ENCODE measurements around the gene LLCFC1. TPM values are rescaled to one million over a fixed set of nuclear protein-coding genes. Genes with fewer than 3 reads are reported as not detected.

LLCFC1 gene
- polyA plus RNA-seq (ENCODE audit: insufficient read length in 4 of 4): under 1 TPM in 3 of 4 donors, not detected in 1; 0.43 to 0.67 (median 0.53) TPM

DNA sequence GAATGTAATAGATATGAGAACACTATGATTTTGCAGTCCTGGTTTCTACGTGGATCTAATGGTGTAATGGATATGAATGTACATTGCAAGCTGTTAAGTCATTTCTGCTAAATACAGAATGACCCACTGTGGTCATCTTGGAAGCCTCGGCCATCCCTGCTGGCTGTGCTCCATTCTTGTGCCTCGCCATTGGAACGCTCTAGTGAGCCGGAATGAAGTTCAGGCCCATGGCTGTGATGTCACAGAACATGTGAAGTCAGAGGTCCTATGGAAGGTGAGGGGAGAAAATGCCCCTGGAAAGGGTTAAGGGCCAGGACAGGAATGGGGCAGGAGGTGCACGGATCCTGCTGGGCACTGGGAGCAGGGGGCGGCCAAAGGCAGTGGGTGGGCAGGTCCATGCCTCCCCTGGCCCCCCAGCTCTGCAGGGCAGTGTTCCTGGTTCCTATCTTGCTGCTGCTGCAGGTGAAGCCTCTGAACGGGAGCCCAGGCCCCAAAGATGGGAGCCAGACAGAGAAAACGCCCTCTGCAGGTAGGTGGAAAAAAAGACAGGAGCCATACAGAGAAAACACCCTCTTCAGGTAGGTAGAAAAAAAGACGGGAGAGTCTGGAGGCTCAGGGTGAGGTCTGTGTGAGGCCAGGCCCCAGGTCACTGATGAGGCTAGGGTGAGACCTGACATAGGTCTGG, at the start of gene LLCFC1:
Gene LLCFC1 (plus strand): TSS at position 259 of the 685 bp plus-strand sequence. CDS start 138 bp downstream, at position 397.
- no peak for DNase-seq (ENCODE audit: low read depth in 4 of 4, low spot score in 3 of 4)

DNA sequence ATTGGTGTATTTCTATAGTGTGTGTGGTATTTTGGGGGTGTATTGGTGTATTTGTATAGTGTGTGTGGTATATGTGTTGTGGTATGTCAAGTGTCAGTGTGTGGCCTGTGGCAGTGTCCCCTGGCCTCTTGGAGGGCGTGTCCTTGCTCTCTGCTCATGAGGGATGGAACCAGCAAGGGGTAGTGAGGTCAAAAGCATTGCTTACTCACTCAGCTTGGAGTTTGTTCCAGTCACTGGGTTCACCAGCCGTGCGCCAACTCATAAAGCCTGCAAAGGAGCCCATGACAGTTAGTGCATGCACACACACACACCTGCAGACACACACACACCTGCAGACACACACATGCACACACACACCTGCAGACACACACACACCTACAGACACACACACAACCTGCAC, 49.5 kb upstream of the LLCFC1 start:
- no peak for DNase-seq (ENCODE audit: low read depth in 4 of 4, low spot score in 3 of 4)

- no peak for DNase-seq (ENCODE audit: low read depth in 4 of 4, low spot score in 3 of 4)
These were observed 48.3 kb upstream of the LLCFC1 start for GRCh38 chr7:142890874-142891485.

- DNase-seq (ENCODE audit: low read depth in 4 of 4, low spot score in 3 of 4): no peak
These were observed 47.7 kb upstream of the LLCFC1 start for GRCh38 chr7:142891490-142892082.

- no peak for DNase-seq (ENCODE audit: low read depth in 4 of 4, low spot score in 3 of 4)
These were observed 46.3 kb upstream of the LLCFC1 start for GRCh38 chr7:142892951-142893350.

- DNase-seq (ENCODE audit: low read depth in 4 of 4, low spot score in 3 of 4): no peak
These were observed 44.9 kb upstream of the LLCFC1 start for GRCh38 chr7:142894112-142894984.

DNA sequence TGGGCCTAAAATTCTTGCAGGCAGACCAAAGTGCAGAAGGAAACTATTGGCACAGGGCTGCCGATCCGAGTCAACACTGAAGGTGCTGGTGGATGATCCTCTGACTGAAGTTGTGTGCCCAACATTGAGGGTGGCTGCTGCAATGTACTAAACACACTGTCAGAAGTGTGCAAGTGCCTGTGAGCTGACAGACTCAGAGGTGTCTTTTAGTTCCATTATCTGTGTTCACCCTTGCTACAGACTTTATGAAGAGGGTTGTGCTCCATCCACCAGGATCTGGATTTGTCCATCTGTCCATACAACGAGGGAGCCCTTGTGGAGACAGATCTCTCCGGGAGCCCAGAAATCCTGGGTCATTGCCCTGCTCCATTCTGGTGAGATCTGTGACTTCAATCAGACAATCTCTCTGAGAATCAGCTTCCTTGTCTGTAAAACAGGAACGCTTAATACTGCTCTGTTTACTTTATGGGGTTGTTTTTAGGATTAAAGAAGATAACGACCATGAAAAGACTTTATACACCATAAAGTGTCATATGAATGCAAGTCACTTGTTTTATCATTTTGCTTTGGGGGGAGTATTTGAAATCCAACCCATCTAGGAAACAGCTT, 44.2 kb upstream of the LLCFC1 start:
- no peak for DNase-seq (ENCODE audit: low read depth in 4 of 4, low spot score in 3 of 4)

DNA sequence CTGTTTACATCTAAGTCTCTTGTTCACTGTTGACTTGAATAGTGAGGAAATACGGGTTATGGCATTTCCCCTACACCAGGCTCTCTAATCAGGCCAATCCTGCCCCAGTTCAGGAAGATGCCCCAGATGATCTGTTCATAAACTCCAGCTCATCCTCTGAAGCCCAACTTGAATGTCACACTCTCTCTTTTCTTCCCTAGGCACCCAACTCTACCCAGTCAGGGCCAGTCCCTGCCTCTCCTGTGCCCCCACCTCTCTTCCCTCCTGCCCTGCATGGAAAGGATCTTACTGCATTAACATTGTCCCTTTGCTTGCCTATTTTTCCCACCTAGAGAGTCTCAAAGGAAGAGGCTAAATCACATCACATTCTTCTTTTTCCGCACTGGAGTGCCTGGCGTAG, 43.1 kb upstream of the LLCFC1 start:
- DNase-seq (ENCODE audit: low read depth in 4 of 4, low spot score in 3 of 4): no peak

DNA sequence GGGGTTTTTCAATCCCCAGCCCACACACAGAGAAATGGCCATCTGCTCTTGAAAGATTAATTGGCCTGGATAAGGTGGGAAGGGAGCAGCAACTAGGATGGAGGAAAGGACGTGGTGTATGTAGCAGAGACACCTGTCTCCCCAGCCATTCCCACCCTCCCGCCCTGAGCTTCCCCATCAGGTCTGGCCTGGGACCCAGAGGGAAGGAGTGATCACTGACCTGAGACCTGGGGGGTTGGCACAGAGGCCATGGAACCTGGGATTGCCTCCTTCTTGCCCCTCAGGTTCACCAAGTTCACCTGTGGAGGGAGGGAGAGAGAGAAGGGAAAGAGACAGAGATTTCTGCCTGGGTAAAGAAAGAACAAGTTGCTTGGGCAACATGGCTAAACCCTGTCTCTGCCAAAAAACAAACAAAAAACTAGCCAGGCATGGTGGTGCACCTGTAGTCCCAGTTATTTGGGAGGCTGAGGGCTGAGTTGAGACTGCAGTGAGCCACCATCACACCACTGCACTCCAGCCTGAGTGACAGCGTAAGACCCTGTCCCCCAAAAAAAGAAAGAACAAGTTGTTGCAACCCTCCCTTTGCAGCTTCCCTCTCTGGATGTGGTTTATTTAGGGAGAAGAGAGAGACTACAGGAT, 42.4 kb upstream of the LLCFC1 start:
- no peak for DNase-seq (ENCODE audit: low read depth in 4 of 4, low spot score in 3 of 4)

GRCh38 chr7:142897691-142898090, 41.6 kb upstream of the LLCFC1 start:
- no peak for DNase-seq (ENCODE audit: low read depth in 4 of 4, low spot score in 3 of 4)

- DNase-seq (ENCODE audit: low read depth in 4 of 4, low spot score in 3 of 4): no peak
These were observed 40.7 kb upstream of the LLCFC1 start for GRCh38 chr7:142898377-142899170.

DNA sequence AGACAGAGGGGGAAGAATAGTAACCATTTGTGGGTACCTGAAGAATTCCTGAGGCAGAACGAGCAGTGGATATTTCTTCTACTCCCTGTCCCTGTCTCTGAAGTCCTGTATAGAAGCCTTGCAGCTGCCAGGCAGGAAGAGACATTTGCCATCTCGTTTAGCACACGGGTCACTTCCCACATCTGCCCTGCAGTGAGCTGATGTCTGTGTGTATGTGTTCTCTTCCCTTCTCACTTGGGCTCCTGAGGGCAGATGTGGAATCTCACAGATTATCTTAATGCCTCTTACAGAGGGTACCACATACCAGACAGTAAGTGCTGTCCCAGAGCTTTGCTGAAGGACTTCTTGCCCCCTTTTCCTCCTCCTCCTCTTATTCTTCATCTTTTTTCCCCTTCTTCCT, 39.6 kb upstream of the LLCFC1 start:
- no peak for DNase-seq (ENCODE audit: low read depth in 4 of 4, low spot score in 3 of 4)

DNA sequence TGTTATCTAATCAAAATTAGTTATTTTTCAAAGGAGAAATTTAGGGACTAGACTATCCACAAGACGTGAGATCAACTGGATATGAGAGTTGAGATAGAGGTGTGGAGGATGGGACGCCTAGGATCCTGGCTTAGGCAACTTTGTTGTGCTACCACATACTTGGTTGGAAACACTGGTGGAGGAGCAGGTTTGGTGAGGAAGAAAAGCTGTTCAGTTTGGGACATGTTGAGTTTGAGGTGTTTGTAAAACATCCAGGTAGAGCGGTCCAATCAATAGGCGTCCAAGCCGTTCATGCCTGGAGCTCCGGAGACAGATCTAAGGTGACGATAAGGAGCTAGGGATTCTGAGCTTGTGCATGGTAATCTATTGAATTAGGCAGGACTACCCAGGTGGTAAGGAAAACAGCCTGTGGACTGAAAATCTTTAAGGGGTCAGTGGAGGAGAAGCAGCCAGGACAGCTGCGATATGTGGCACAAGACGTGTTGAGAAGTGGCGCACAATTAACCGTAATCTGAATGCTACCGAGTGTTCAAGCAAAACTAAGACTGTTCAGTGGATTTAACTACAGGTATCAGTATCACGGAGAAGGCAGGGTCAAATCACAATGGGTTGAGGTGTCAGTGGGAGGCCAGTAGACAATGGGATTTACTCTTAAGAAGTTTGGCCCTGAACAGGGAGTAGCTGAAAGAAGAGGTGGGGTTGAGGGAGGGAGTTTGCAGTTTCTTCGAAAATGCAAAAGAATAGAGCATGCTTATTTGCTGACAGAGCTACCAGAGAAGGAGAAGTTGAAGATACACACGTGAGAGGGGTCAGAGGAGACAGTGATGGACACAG, 37.6 kb upstream of the LLCFC1 start:
- no peak for DNase-seq (ENCODE audit: low read depth in 4 of 4, low spot score in 3 of 4)

DNA sequence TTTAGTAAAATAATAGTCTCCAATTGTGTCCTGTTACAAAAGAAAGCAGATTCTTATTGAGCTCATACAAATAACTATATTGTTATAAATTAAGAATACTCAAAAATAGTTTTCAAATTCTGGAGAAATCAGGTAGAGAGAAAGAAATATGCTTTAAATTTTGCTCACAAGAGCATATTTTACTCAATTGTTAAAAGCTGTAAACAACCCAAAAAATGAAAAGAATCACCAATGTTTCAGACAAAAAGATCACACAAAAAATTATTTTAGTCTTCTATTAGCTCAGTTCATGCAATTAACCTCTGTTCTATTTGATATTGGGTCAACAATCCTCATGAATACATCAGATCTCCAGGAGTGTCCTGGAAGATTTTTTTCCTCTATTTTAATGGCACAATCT, 35.2 kb upstream of the LLCFC1 start:
- no peak for DNase-seq (ENCODE audit: low read depth in 4 of 4, low spot score in 3 of 4)

- no peak for DNase-seq (ENCODE audit: low read depth in 4 of 4, low spot score in 3 of 4)
These were observed 33.5 kb upstream of the LLCFC1 start for GRCh38 chr7:142905759-142906158.

DNA sequence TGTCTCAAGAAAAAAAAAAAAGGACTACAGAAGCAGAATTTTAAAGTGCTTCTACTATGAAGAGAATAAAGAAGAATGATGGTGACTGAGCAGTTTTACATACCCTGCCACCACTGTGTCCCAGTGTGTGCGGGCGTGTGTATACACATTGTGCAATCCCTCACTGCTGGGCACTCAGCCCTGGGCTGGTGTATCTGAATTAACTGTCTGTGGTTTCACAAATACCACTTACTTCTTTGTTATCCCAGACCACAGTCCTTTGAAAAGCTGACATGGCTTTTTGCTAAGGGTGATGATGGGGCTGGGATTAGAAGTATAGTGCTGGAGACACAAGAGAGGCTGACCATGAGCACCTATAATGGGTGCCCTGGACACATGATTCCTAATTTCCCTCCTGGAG, 32.6 kb upstream of the LLCFC1 start:
- DNase-seq (ENCODE audit: low read depth in 4 of 4, low spot score in 3 of 4): no peak

DNA sequence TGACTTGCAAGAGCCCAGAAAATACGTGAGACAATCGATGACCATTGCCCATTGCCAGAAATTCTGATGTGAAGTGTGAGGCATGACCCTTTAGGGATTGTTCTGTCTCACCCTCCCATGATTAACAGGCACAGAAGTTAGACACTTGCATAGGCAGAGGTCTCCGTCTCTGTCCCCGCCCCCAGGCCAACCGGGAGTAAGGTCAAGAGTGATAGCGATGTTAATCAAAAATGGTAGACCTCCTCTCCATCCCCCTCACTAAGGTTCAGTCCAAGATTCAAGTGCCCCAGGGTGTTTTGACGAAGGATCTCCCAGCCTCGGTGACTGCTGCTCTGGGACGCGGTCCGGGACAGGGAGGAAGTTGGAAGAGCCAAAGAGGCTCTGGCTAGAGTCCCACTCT, 31.0 kb upstream of the LLCFC1 start:
- DNase-seq (ENCODE audit: low read depth in 4 of 4, low spot score in 3 of 4): no peak
